NCI-H524 (cell line): Measurements from ENCODE around the gene UGT1A9.
A peak's percentile ranks its signal among the peaks of the same experiment; 100 is the strongest.
"Not testable (repeated sequence)": the region's sequence is repeated elsewhere in the genome, so short reads cannot be mapped to it uniquely, and the experiment has no call there.

ENCODE experiments used
- DNase-seq, 2 experiments: peaks; one replicate each; lab custom pipeline; 2025; lab: John Stamatoyannopoulos, UW

UGT1A9 gene

DNA sequence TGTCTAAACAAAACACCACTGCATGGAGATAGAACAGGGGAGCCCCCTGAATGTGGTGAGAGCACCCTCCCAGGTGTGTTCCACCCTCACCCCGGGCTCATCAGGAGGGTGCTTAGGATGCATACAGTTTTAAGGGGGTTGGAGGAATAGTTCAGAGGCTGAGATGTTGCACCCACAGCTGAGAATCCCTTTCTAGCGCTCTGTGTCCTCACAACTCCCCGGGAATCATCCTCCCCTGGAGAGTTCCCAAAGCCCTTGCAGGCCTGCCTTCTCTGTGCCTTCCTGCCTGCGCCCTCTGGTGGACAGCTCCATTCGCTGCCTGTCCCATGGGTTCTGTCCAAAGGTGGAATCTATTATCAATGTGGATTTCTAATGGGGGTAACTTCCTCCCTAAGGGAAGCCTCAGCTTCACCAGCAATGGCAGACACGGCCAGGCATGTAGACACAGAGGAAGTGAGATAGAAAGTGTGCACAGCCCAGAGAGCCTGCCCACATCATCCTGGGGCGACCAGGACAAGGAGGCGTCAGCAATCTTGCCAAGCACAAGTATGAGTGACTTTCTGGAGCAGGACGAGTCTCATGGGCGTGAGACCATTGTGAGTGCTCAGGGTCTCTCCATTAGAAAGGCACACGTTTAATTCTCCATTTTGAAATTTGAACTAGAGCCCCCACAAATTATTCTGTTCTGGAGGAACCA lies 39.8 kb downstream of the UGT1A9 start:
- peak; percentile 48 to 61 for DNase-seq

DNA sequence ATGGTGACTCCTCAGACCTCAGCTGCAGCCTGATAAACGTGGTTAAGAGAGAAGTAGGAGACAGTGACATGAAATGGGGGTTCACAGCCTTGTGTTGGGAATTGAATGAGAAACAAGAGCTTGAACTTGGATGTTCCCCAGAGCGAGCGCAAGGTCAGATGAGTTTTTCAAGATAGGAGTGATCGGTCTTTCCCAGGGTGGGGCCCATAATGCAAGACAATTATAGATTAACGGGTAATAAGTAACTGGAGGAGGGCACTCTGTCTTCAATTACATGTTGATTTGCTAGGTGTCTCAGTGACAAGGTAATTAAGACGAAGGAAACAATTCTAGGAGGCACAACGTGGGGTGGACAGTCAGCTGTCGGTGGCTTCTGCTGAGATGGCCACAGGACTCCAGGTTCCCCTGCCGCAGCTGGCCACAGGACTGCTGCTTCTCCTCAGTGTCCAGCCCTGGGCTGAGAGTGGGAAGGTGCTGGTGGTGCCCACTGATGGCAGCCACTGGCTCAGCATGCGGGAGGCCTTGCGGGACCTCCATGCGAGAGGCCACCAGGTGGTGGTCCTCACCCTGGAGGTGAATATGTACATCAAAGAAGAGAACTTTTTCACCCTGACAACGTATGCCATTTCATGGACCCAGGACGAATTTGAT lies 41.0 kb downstream of the UGT1A9 start, which contains the start of gene UGT1A5:
Gene UGT1A5 (plus strand): TSS at position 297 of the 651 bp plus-strand sequence. CDS start 85 bp downstream, at position 382.
- DNase-seq = no peak

DNA sequence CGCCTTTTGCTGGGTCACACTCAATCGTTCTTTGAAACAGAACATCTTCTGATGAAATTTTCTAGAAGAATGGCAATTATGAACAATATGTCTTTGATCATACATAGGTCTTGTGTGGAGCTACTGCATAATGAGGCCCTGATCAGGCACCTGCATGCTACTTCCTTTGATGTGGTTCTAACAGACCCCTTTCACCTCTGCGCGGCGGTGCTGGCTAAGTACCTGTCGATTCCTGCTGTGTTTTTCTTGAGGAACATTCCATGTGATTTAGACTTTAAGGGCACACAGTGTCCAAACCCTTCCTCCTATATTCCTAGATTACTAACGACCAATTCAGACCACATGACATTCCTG lies 41.5 kb downstream of the UGT1A9 start:
- DNase-seq = no peak

DNA sequence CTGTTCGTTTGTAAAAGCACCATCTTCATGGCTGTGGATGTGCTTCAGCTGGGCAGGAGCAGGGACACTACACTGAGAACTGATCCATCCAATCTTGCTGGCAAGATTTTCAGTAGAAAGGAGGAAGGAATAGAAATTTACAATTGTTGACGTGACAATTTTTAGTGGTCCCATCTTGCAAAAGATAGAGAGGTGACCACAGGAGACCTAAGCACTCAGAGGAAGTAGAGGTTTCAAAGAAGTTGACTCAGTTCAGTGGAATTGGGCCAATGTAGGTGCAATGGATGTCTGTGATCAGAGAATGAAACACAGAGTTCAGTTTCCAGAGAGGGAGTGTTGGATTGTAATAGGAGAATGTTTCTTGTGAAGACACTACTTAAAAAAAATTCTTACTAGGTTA lies 42.4 kb downstream of the UGT1A9 start:
- no peak for DNase-seq

DNA sequence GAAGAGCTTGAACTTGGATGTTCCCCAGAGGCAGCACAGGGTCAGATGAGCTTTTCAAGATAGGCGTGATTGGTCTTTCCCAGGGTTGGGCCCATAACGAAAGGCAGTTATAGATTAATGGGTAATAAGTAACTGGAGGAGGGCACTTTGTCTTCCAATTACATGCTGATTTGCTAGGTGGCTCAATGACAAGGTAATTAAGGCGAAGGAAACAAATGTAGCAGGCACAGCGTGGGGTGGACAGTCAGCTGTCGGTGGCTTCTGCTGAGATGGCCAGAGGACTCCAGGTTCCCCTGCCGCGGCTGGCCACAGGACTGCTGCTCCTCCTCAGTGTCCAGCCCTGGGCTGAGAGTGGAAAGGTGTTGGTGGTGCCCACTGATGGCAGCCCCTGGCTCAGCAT lies 46.9 kb downstream of the UGT1A9 start, which contains the start of gene UGT1A4:
Gene UGT1A4 (plus strand): TSS at position 185 of the 400 bp plus-strand sequence. CDS start 85 bp downstream, at position 270.
- no peak for DNase-seq

DNA sequence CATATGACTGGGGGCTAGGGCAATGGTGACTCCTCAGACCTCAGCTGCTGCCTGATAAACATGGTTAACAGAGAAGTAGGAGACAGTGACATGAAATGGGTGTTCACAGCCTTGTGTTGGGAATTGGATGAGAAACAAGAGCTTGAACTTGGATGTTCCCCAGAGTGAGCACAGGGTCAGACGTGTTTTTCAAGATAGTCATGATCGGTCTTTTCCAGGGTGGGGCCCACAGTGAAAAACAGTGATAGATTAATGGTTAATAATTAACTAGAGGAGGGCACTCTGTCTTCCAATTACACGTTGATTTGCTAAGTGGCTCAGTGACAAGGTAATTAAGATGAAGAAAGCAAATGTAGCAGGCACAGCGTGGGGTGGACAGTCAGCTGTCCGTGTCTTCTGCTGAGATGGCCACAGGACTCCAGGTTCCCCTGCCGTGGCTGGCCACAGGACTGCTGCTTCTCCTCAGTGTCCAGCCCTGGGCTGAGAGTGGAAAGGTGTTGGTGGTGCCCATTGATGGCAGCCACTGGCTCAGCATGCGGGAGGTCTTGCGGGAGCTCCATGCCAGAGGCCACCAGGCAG lies 57.1 kb downstream of the UGT1A9 start, which contains the start of gene UGT1A3:
Gene UGT1A3 (plus strand): TSS at position 320 of the 579 bp plus-strand sequence. CDS start 85 bp downstream, at position 405.
- DNase-seq = no peak

DNA sequence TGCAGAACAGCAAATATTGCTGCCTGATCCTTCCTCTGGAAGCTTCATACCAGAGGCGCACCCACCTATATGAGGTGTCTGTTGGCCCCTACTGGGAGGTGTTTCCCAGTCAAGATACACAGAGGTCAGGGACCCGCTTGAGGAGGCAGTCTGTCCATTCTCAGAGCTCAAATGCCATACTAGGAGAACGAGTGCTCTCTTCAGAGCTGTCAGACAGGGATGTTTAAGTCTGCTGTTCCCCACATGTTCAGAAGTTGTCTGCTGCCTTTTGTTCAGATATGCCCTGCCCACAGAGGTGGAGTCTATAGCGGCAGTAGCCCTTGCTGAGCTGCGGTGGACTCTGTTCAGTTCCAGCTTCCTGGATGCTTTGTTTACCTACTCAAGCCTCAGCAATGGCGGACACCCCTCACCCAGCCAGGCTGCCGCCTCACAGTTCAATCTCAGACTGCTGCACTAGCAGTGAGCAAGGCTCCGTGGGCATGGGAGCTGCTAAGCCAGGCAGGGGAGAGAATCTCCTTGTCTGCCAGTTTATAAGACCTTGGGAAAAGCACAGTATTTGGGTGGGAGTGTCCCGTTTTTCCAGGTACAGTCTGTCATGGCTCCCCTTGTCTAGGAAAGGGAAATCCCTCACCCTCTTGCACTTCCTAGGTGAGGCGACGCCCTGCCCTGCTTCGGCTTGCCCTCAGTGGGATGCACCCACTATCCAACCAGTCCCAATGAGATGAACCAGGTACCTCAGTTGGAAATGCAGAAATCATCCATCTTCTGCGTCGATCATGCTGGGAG lies 65.4 kb downstream of the UGT1A9 start:
- not testable (repeated sequence) for DNase-seq

DNA sequence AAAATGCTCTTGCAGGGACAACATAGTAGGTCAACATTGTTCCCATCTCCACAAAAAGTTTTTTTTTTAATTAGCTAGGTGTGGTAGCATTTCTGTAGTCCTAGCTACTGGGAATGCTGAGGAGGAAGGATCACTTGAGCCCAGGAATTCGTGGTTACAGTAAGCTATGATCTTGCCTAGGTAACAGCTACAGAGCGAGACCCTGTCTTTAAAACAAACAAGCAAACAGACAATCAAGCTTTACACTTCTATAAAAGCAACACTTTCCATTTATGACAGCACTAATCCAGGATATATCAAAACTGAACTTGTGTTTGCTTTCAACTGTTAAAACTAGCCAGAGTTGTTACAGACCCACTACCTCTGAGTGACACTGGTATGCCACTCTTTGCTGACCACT lies 69.2 kb downstream of the UGT1A9 start:
- no peak for DNase-seq

DNA sequence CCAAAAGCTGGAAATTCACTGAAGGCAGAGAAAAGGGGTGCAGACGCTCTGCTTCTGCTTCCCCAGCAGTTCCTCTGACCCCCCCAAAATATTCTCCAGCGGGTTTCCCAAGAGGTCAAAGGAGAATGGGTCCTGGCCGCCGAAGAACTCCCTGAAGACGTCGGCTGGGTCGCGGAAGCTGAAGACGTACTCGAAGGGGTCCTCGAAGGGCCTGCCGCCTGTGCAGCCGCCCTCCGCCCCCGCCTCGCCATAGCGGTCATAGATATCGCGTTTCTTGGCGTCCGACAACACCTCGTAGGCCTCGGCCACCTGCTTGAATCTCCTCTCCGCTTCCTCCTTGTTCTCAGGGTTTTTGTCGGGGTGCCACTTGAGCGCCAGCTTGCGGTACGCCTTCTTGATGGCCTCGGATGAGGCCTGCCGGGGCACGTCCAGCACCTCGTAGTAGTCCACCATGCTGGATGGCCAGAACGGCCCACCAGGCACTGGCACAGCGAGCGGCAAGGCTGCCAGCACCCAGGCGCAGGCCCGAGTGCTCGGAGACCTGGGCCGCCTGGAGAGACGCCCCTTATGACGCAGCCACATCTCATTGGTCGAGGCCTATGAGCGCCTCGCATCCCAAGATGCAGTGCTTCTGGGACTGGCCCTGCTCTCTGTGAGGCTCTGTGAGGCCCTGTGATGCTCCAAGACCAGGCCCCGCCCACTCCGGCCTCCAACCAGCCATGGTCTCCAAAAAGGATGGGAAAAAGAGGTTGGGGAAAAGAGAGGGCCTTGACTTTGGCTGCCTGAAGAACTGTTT lies 72.0 kb downstream of the UGT1A9 start:
- DNase-seq = no peak

DNA sequence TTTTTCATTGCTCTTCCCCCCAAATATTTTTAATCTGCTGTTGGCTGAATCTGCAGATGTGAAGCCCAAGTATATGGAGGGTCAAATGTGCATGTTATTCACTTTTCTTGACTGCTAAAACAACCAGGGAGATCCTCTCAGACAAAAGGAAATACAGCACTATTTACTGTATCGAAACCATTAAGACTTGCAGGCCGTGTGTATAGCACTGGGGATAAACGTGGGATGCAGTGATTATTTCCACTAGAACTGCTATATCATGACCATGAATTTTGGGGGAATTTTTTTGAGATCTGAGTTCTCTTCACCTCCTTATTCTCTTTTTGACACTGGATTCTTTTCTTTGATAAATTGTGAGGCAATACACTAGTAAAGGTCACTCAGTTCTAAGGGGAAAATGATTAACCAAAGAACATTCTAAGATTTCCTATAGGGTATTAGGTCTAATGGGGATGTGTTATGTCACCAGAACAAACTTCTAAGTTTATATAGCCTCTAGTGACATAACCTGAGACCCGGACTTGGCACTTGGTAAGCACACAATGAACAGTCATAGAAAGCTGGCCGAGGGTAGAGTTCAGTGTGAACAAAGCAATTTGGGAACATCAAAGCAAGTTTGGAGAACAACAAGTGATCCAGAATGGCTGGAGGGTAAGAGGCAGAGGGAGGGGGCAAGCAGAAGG lies 73.5 kb downstream of the UGT1A9 start:
- DNase-seq = no peak

DNA sequence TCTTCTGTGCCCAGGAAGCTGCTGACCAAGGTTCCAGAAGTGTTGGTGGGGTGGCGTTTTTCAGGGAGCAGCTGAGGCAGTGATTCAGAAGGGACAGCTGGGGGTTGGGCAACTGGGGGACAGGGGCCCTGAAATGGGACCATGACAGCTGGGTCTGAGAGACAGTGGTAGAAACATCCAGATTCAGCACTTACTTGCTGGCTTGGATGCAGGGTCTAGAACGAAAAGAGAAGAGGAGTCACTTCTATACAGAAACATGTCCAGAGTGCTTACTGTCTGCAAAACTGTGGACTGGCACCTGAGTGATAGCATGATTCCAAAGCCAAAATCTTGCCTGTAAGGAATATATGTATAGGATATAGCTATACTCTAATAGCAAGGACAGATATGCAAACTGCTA lies 74.1 kb downstream of the UGT1A9 start:
- DNase-seq = not testable (repeated sequence)

DNA sequence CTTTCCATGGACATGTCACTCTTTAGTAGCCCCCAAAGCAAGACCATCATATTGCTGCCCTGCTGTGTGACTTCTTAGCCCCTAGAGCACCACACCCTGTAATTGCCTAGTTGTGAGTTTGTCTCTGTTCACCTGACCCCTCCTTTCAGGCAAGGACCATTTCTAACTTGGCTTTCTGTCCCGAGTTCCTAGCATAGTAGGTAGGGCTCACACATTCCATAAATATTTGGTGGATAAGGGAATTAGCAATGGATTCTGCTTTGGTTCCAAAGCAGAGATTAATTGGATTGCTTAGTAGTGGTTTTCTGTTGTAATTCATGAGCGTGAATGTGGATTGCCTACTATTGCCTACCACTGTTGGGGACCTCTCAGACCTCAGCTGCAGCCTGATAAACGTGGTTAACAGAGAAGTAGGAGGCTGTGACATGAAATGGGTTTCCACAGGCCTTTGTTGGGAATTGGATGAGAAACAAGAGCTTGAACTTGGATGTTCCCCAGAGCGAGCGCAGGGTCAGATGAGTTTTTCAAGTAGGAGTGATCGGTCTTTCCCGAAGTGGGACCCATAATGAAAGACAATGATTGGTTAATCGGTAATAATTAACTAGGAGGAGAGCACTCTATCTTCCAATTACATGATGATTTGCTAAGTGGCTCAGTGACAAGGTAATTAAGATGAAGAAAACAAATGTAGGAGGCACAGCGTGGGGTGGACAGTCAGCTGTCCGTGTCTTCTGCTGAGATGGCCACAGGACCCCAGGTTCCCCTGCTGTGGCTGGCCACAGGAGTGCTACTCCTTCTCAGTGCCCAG lies 75.0 kb downstream of the UGT1A9 start:
- no peak for DNase-seq

DNA sequence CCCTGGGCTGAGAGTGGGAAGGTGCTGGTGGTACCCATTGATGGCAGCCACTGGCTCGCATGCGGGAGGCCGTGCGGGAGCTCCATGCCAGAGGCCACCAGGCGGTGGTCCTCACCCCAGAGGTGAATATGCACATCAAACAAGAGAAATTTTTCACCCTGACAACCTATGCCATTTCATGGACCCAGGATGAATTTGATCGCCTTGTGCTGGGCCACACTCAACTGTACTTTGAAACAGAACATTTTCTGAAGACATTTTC lies 75.5 kb downstream of the UGT1A9 start:
- no peak for DNase-seq

DNA sequence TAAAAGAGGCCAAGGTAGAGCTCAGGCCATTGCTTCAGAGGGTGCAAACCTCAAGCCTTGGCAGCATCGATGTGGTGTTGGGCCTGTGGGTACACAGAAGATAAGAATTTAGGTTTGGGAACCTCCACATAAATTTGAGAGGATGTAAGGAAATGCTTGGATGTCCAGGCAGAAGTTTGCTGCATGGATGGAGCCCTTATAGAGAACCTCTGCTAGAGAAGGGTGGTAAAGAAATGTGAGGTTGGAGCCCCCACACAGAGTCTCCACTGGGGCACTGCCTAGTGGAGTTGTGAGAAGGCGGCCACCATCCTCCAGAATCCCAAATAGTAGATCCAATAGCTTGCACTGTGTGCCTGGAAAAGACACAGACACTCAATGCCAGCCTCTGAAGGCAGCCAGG lies 79.0 kb downstream of the UGT1A9 start:
- DNase-seq = not testable (repeated sequence)

DNA sequence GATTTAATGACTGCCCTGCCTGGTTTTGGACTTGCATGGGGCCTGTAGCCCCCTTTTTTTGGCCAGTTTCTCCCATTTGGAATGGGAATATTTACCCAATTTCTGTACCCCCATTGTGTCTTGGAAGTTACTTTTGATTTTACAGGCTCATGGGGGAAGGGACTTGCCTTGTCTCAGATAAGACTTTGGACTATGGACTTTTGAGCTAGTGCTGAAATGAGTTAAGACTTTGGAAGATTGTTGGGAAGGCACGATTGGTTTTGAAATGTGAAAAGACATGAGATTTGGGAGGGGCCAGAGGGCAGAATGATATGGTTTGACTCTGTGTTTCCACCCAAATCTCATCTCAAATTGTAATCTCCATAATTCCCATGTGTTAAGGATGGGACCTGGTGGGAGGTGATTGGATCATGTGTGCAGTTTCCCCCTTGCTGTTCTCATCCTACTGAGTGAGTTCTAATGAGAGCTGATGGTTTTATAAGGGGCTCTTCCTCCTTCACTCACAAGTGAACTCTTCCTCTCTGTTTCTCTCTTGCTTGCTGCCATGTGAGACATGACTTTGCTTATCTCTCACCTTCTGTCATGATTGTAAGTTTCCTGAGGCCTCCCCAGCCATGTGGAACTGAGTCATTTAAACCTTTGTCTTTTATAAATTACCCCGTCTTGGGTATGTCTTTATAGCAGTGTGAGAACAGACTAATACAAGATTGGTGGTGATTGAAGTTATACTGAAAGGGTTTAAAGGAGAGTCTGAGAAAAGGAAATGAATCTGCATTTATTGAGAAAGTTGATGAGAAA lies 79.7 kb downstream of the UGT1A9 start:
- DNase-seq = not testable (repeated sequence)

DNA sequence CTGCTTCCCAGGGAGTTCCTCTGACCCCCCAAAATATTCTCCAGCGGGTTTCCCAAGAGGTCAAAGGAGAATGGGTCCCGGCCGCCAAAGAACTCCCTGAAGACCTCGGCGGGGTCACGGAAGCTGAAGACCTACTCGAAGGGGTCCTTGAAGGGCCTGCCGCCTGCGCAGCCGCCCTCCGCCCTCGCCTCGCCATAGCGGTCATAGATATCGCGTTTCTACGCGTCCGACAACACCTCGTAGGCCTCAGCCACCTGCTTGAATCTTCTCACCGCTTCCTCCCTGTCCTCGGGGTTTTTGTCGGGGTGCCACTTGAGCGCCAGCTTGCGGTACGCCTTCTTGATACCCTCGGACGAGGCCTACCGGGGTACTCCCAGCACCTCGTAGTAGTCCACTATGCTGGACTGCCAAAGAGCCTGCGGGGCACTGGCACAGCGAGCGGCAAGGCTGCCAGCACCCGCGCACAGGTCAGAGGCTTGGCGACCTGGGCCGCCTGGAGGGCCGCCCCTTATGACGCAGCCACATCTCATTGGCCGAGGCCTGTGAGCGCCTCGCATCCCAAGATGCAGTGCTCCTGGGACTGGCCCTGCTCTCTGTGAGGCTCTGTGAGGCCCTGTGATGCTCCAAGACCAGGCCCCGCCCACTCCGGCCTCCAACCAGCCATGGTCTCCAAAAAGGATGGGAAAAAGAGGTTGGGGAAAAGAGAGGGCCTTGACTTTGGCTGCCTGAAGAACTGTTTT lies 83.3 kb downstream of the UGT1A9 start:
- DNase-seq = no peak

DNA sequence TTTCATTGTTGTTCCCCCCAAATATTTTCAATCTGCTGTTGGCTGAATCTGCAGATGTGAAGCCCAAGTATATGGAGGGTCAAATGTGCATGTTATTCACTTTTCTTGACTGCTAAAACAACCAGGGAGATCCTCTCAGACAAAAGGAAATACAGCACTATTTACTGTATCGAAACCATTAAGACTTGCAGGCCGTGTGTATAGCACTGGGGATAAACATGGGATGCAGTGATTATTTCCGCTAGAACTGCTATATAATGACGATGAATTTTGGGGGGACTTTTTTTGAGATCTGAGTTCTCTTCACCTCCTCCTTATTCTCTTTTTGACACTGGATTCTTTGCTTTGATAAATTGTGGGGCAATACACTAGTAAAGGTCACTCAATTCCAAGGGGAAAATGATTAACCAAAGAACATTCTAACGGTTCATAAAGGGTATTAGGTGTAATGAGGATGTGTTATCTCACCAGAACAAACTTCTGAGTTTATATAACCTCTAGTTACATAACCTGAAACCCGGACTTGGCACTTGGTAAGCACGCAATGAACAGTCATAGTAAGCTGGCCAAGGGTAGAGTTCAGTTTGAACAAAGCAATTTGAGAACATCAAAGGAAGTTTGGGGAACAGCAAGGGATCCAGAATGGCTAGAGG lies 84.9 kb downstream of the UGT1A9 start:
- DNase-seq = no peak

DNA sequence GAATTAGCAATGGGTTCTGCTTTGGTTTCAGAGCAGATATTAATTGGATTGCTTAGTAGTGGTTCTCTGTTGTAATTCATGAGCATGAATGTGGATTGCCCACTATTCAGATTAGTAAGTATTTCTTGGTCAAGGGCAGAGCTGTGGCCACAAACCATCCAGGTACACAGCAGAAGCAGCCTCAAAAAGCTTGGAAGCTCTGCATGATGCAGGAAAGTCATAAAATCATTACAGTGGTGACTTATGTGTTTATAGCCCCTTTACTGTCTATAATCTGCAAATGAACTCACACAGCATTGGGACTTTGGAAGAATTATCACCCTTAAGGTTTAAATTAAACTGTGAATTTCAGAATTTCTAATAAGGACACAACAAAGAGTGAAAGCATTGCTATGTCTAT lies 86.4 kb downstream of the UGT1A9 start:
- no peak for DNase-seq
